HEK293 (cell line): ENCODE results near the gene FAM110A.

Experiments
- CTCF ChIA-PET: fragments of 350-600 bp; formaldehyde crosslinking; extraction: SDS; loops from one replicate; lab custom pipeline; 2021; ENCODE audit warnings: antibody characterized with exemption; lab: Yijun Ruan, JAX
- POLR2A ChIA-PET: fragments of 300-600 bp; formaldehyde crosslinking; extraction: SDS; loops from one replicate; lab custom pipeline; 2020; ENCODE audit warnings: antibody characterized with exemption, inconsistent platforms; lab: Yijun Ruan, JAX
- H3K27ac ChIP-seq: fragments of 200-500 bp; sonication (Bioruptor generic); 2 replicates; pipeline ENCODE4 v1.5.1; 2014; ENCODE audit warnings: low read depth, low read length, control low read depth, inconsistent platforms; ENCODE audit errors: extremely low read depth
- H3K36me3 ChIP-seq, 2 experiments: fragments of 200-500 bp in 1 of 2; sonication (Bioruptor generic) in 1 of 2; 1 replicate in 1 of 2; 2 replicates in 1 of 2; pipeline ENCODE4 v1.5.1; 2014 to 2017; ENCODE audit warnings: inconsistent platforms in 2 of 2, low read length in 2 of 2; ENCODE audit not compliant: control insufficient read depth in 2 of 2, insufficient read depth in 1 of 2
- H3K4me1 ChIP-seq: fragments of 200-500 bp; sonication (Bioruptor generic); 2 replicates; pipeline ENCODE4 v1.5.1; 2014; ENCODE audit warnings: mild to moderate bottlenecking, low read length, inconsistent platforms; ENCODE audit not compliant: control insufficient read depth, insufficient read depth
- H3K4me3 ChIP-seq: 2 replicates; pipeline ENCODE4 v1.5.1; 2011; ENCODE audit warnings: low read depth, mild to moderate bottlenecking, control low read depth, low read length, moderate library complexity
- H3K9me3 ChIP-seq: fragments of 200-500 bp; sonication (Bioruptor generic); 2 replicates; pipeline ENCODE4 v1.5.1; 2014; ENCODE audit warnings: low read depth, low read length, inconsistent platforms; ENCODE audit not compliant: control insufficient read depth, insufficient read depth
- EGR2 ChIP-seq: fragments of 450-650 bp; formaldehyde crosslinking; IDR thresholded peaks from 2 replicates; pipeline ENCODE4 v1.5.1; 2016; ENCODE audit warnings: low read depth, missing biosample characterization, missing genetic modification characterization
- GLIS2 ChIP-seq: fragments of 450-650 bp; formaldehyde crosslinking; IDR thresholded peaks from 2 replicates; pipeline ENCODE4 v1.5.1; 2016; ENCODE audit warnings: missing biosample characterization, missing genetic modification characterization
- MYNN ChIP-seq: fragments of 450-650 bp; formaldehyde crosslinking; IDR thresholded peaks from 2 replicates; pipeline ENCODE4 v1.5.1; 2016; ENCODE audit warnings: missing biosample characterization, missing genetic modification characterization, borderline replicate concordance
- OSR2 ChIP-seq: fragments of 450-650 bp; formaldehyde crosslinking; IDR thresholded peaks from 2 replicates; pipeline ENCODE4 v1.5.1; 2016; ENCODE audit warnings: missing biosample characterization, missing genetic modification characterization
- SETDB1 ChIP-seq: IDR thresholded peaks from one replicate; pipeline ENCODE4 v1.6.1; 2017; ENCODE audit warnings: mild to moderate bottlenecking, low read length, moderate library complexity, mixed read lengths; ENCODE audit not compliant: insufficient read length
- SP2 ChIP-seq: fragments of 450-650 bp; formaldehyde crosslinking; IDR thresholded peaks from 2 replicates; pipeline ENCODE4 v1.5.1; 2016; ENCODE audit warnings: missing biosample characterization, missing genetic modification characterization
- ZBTB17 ChIP-seq: fragments of 450-650 bp; formaldehyde crosslinking; IDR thresholded peaks from 2 replicates; pipeline ENCODE4 v1.5.1; 2016; ENCODE audit warnings: missing biosample characterization, missing genetic modification characterization
- ZNF114 ChIP-seq: fragments of 450-650 bp; formaldehyde crosslinking; IDR thresholded peaks from 2 replicates; pipeline ENCODE4 v1.5.0; 2017; ENCODE audit warnings: missing biosample characterization, missing genetic modification characterization
- ZNF24 ChIP-seq: fragments of 450-650 bp; formaldehyde crosslinking; IDR thresholded peaks from 2 replicates; pipeline ENCODE4 v1.5.1; 2016; ENCODE audit warnings: missing biosample characterization, missing genetic modification characterization
- ZNF266 ChIP-seq: fragments of 450-650 bp; formaldehyde crosslinking; IDR thresholded peaks from 2 replicates; pipeline ENCODE4 v1.5.1; 2016; ENCODE audit warnings: missing biosample characterization, missing genetic modification characterization, low read depth
- ZNF324 ChIP-seq: fragments of 450-650 bp; formaldehyde crosslinking; IDR thresholded peaks from 2 replicates; pipeline ENCODE4 v1.5.1; 2016; ENCODE audit warnings: missing biosample characterization, missing genetic modification characterization
- ZNF335 ChIP-seq: fragments of 450-650 bp; formaldehyde crosslinking; conservative IDR thresholded peaks from 2 replicates; pipeline ENCODE4 v1.5.1; 2016; ENCODE audit warnings: missing biosample characterization, missing genetic modification characterization
- ZNF366 ChIP-seq: fragments of 450-650 bp; formaldehyde crosslinking; conservative IDR thresholded peaks from 2 replicates; pipeline ENCODE4 v1.5.1; 2016; ENCODE audit warnings: missing biosample characterization, missing genetic modification characterization
- ZNF473 ChIP-seq: fragments of 450-650 bp; formaldehyde crosslinking; IDR thresholded peaks from 2 replicates; pipeline ENCODE4 v1.5.1; 2017; ENCODE audit warnings: missing biosample characterization, missing genetic modification characterization
- ZNF549 ChIP-seq: fragments of 450-650 bp; IDR thresholded peaks from 2 replicates; pipeline ENCODE4 v1.5.1; 2018; ENCODE audit warnings: missing biosample characterization, missing genetic modification characterization, mild to moderate bottlenecking, inconsistent platforms, moderate library complexity
- ZNF654 ChIP-seq: fragments of 450-650 bp; formaldehyde crosslinking; IDR thresholded peaks from 2 replicates; pipeline ENCODE4 v1.5.1; 2016; ENCODE audit warnings: low read depth, missing biosample characterization, missing genetic modification characterization
- ZNF664 ChIP-seq: fragments of 450-650 bp; formaldehyde crosslinking; IDR thresholded peaks from 2 replicates; pipeline ENCODE4 v1.5.1; 2016; ENCODE audit warnings: missing biosample characterization, missing genetic modification characterization
- ZNF677 ChIP-seq: fragments of 450-650 bp; IDR thresholded peaks from 2 replicates; pipeline ENCODE4 v1.5.0; 2018; ENCODE audit warnings: missing biosample characterization, mild to moderate bottlenecking, missing genetic modification characterization, moderate library complexity
- TF ChIP-seq, protein P1 (sequence below): fragments of 450-650 bp; formaldehyde crosslinking; IDR thresholded peaks from 2 replicates; pipeline ENCODE4 v1.5.1; 2016; ENCODE audit warnings: missing biosample characterization, missing genetic modification characterization
- TF ChIP-seq, protein P2 (sequence below): fragments of 450-650 bp; formaldehyde crosslinking; IDR thresholded peaks from 2 replicates; pipeline ENCODE4 v1.5.1; 2016; ENCODE audit warnings: missing biosample characterization, missing genetic modification characterization
- TF ChIP-seq, protein P3 (sequence below): fragments of 450-650 bp; formaldehyde crosslinking; IDR thresholded peaks from 2 replicates; pipeline ENCODE4 v1.5.1; 2016; ENCODE audit warnings: missing biosample characterization, missing genetic modification characterization
- TF ChIP-seq, protein P4 (sequence below): fragments of 450-650 bp; IDR thresholded peaks from 2 replicates; pipeline ENCODE4 v1.5.1; 2018; ENCODE audit warnings: missing biosample characterization, missing genetic modification characterization
- TF ChIP-seq, protein P5 (sequence below): fragments of 450-650 bp; formaldehyde crosslinking; IDR thresholded peaks from 2 replicates; pipeline ENCODE4 v1.5.1; 2016; ENCODE audit warnings: missing biosample characterization, missing genetic modification characterization, borderline replicate concordance

The FAM110A gene

DNA sequence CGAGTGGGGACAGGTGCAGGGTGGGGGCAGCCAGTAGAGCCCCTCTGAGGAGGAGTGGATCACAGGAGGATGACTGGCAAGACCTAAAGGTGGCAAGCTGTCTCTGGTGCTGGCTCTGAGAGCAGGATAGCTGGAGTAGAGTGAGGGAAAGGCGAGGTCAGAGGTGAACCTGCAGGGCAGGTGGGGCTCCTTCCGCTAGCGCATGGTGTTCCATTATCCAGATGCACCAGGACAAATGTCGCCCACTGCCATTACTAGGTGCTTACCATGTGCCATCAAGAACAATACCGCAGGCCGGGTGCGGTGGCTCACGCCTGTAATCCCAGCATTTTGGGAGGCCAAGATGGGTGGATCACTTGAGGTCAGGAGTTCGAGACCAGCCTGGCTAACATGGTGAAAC is 18.3 kb upstream of the FAM110A start (continued):
- TF ChIP-seq, protein P1, sequence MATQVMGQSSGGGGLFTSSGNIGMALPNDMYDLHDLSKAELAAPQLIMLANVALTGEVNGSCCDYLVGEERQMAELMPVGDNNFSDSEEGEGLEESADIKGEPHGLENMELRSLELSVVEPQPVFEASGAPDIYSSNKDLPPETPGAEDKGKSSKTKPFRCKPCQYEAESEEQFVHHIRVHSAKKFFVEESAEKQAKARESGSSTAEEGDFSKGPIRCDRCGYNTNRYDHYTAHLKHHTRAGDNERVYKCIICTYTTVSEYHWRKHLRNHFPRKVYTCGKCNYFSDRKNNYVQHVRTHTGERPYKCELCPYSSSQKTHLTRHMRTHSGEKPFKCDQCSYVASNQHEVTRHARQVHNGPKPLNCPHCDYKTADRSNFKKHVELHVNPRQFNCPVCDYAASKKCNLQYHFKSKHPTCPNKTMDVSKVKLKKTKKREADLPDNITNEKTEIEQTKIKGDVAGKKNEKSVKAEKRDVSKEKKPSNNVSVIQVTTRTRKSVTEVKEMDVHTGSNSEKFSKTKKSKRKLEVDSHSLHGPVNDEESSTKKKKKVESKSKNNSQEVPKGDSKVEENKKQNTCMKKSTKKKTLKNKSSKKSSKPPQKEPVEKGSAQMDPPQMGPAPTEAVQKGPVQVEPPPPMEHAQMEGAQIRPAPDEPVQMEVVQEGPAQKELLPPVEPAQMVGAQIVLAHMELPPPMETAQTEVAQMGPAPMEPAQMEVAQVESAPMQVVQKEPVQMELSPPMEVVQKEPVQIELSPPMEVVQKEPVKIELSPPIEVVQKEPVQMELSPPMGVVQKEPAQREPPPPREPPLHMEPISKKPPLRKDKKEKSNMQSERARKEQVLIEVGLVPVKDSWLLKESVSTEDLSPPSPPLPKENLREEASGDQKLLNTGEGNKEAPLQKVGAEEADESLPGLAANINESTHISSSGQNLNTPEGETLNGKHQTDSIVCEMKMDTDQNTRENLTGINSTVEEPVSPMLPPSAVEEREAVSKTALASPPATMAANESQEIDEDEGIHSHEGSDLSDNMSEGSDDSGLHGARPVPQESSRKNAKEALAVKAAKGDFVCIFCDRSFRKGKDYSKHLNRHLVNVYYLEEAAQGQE (tag by site-specific recombination), result no peak
- TF ChIP-seq ZNF266 (no peak), OSR2 (tag by site-specific recombination) (no peak)

DNA sequence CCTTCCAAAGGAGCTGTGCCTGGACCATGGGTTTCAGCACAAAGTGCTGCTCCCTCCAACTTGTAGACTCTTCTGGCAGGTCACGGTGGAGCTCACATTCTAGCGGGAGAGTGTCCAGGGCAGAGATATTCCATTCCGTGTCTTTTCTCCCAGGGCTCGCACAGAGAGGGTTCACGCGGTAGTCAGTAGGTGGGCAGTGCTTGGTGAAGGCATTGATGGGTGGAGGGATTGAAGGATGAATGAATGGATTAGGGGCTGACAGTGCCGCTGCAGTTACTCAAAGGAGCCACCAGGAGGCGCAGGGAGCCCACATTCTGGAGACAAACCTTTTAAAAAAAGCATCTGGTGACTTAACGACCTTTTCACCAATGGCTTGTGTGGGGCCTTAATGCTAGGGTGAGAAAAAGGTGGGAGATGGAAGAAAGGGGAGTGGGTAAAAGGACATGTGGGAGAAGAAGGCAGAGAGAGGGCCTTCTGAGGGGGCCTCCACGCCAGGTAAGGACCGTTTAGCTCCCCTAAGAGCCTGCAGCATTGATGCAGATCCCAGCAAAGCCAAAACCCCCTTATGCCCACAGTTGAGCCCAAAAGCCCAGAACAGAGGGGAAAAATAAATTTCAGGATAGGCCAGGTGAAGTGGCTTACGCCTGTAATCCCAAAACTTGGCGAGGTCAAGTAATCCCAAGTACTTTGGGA is 17.5 kb upstream of the FAM110A start:
- ChIA-PET CTCF (interaction anchor here (0.5 to 7.6 kb wide), 31 partner anchors 9 to 601 kb away, joined by 3 to 178 read pairs (median 4); no protein-coding TSS in a partner anchor), POLR2A (no interaction called here)
- Histone ChIP-seq H3K36me3 (no peaks in the 10 kb centered on the region), H3K27ac (no peak overlapping the region), H3K4me1 (no peaks in the 10 kb centered on the region), H3K9me3 (no peaks in the 10 kb centered on the region), H3K4me3 (no peak overlapping the region)
- TF ChIP-seq, protein P2, sequence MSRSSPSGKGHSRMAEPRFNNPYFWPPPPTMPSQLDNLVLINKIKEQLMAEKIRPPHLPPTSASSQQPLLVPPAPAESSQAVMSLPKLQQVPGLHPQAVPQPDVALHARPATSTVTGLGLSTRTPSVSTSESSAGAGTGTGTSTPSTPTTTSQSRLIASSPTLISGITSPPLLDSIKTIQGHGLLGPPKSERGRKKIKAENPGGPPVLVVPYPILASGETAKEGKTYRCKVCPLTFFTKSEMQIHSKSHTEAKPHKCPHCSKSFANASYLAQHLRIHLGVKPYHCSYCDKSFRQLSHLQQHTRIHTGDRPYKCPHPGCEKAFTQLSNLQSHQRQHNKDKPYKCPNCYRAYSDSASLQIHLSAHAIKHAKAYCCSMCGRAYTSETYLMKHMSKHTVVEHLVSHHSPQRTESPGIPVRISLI, result peak; percentile 82; the same call in 1 of the 2 replicates
- TF ChIP-seq ZNF24 (tag by site-specific recombination), result no peak
- peak; percentile 92 for TF ChIP-seq ZNF654 (tag by site-specific recombination)
- no peak for TF ChIP-seq SETDB1
- TF ChIP-seq, protein P3, sequence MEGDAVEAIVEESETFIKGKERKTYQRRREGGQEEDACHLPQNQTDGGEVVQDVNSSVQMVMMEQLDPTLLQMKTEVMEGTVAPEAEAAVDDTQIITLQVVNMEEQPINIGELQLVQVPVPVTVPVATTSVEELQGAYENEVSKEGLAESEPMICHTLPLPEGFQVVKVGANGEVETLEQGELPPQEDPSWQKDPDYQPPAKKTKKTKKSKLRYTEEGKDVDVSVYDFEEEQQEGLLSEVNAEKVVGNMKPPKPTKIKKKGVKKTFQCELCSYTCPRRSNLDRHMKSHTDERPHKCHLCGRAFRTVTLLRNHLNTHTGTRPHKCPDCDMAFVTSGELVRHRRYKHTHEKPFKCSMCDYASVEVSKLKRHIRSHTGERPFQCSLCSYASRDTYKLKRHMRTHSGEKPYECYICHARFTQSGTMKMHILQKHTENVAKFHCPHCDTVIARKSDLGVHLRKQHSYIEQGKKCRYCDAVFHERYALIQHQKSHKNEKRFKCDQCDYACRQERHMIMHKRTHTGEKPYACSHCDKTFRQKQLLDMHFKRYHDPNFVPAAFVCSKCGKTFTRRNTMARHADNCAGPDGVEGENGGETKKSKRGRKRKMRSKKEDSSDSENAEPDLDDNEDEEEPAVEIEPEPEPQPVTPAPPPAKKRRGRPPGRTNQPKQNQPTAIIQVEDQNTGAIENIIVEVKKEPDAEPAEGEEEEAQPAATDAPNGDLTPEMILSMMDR (tag by site-specific recombination), result peak; percentile 86
- peak; percentile 54 for TF ChIP-seq ZBTB17
- TF ChIP-seq ZNF366 (tag by site-specific recombination), result peak; percentile 76
- TF ChIP-seq, protein P4, sequence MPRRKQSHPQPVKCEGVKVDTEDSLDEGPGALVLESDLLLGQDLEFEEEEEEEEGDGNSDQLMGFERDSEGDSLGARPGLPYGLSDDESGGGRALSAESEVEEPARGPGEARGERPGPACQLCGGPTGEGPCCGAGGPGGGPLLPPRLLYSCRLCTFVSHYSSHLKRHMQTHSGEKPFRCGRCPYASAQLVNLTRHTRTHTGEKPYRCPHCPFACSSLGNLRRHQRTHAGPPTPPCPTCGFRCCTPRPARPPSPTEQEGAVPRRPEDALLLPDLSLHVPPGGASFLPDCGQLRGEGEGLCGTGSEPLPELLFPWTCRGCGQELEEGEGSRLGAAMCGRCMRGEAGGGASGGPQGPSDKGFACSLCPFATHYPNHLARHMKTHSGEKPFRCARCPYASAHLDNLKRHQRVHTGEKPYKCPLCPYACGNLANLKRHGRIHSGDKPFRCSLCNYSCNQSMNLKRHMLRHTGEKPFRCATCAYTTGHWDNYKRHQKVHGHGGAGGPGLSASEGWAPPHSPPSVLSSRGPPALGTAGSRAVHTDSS (tag by site-specific recombination), result 0 out of 2 replicates have a peak, but pooled peaks have one; percentile 29
- TF ChIP-seq ZNF335, result peak; percentile 41
- TF ChIP-seq SP2 (tag by site-specific recombination), result no peak

DNA sequence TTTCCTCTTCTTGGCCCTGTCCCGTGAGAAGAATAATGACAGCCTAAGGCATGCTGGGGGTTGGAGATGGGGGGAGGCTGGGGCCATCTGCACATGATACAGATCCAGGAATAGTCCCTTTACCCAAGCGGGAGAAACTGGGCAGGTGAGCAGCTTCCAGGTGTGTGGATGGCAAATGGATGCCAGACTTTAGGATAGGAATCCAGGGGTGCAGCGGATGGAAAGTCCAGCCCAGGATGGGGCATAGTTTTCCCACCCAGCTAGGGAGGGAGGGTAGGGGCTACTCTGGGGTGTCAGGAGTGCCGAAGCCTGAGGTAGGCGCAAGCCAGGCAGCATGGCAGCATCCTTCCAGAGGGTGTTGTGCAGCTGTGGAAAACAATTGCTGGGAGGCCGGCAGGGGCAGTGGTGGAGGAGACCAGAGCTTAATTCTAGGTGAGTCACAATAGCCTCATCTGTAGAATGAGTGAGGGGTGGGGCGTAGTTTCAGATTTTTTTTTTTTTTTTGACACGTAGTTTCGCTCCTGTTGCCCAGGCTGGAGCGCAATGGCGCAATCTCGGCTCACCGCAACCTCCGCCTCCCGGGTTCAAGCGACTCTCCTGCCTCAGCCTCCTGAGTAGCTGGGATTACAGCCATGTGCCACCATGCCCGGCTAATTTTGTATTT is 15.4 kb upstream of the FAM110A start:
- CTCF ChIA-PET, result interaction anchor here (0.5 to 7.6 kb wide), 26 partner anchors 9 to 1140 kb away, joined by 3 to 178 read pairs (median 4); partner anchors contain the start of gene FAM110A
- Histone ChIP-seq H3K36me3 (no peaks in the 10 kb centered on the region), H3K4me3 (no peak overlapping the region), H3K4me1 (no peaks in the 10 kb centered on the region), H3K9me3 (no peaks in the 10 kb centered on the region), H3K27ac (no peak overlapping the region)
- POLR2A ChIA-PET, result interaction anchor here (0.7 kb wide), 1 partner anchor 129 kb away, joined by 6 read pairs; no protein-coding TSS in a partner anchor
- no peak for TF ChIP-seq EGR2 (tag by site-specific recombination)
- no peak for TF ChIP-seq ZNF324 (tag by site-specific recombination)
- TF ChIP-seq ZNF114 (tag by site-specific recombination), result no peak
- no peak for TF ChIP-seq ZNF664 (tag by site-specific recombination)
- no peak for TF ChIP-seq GLIS2 (tag by site-specific recombination)
- no peak for TF ChIP-seq ZNF677 (tag by site-specific recombination)
- no peak for TF ChIP-seq ZNF549 (tag by site-specific recombination)
- no peak for TF ChIP-seq ZNF473
- TF ChIP-seq, protein P5, sequence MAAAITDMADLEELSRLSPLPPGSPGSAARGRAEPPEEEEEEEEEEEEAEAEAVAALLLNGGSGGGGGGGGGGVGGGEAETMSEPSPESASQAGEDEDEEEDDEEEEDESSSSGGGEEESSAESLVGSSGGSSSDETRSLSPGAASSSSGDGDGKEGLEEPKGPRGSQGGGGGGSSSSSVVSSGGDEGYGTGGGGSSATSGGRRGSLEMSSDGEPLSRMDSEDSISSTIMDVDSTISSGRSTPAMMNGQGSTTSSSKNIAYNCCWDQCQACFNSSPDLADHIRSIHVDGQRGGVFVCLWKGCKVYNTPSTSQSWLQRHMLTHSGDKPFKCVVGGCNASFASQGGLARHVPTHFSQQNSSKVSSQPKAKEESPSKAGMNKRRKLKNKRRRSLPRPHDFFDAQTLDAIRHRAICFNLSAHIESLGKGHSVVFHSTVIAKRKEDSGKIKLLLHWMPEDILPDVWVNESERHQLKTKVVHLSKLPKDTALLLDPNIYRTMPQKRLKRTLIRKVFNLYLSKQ (tag by site-specific recombination), result no peak
- no peak for TF ChIP-seq MYNN (tag by site-specific recombination)
